ELF-1 (cell line): Measurements from ENCODE around the gene THY1.
"Not testable (repeated sequence)": the region's sequence is repeated elsewhere in the genome, so short reads cannot be mapped to it uniquely, and the experiment has no call there.

ENCODE experiments used
- DNase-seq: peaks from one replicate; pipeline ENCODE4 v3.0.0-alpha.2; 2016; ENCODE audit warnings: low read depth, low spot score

THY1 gene

GRCh38 chr11:119418759-119419158 lies 4.2 kb downstream of the THY1 start:
- DNase-seq = no peak

DNA sequence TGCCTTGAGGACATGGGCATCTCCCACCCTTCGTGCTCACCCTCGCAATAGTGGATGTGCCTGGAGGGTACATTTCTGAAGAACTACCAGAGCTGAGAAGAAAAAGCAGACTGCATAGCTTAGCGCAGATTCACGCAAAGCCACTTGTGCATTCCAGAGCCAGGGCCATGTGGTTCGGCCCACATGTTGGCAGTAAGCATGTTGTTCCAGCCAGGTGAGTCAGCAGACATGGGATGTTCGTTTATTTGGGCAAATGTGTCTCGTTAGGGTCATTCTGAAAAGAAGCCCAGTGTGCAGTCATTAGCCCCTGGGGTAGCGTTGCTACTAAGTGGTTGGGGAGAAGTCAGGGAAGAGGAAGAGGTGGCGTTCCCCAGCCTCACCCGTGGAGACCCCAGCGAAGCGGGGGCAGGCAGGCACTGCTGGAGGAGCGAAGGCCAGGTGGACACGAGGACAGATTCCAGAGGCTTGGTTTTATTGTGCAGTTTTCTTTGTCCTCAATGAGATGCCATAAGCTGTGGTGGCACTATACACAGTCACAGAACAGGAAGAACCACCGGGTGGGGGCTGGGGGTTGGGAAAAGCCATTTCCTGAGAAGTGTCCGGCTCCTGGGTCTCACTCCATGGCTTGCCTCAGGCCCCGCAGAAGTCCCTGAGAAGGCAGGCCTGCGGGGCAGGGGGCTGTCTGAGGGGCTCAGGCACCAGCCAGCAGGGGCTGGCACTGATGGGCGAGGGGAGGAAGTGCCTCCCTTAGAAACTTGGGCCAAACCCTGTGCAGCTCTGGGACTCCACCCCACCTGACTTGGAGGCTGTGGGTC lies 5.0 kb downstream of the THY1 start:
- no peak for DNase-seq

DNA sequence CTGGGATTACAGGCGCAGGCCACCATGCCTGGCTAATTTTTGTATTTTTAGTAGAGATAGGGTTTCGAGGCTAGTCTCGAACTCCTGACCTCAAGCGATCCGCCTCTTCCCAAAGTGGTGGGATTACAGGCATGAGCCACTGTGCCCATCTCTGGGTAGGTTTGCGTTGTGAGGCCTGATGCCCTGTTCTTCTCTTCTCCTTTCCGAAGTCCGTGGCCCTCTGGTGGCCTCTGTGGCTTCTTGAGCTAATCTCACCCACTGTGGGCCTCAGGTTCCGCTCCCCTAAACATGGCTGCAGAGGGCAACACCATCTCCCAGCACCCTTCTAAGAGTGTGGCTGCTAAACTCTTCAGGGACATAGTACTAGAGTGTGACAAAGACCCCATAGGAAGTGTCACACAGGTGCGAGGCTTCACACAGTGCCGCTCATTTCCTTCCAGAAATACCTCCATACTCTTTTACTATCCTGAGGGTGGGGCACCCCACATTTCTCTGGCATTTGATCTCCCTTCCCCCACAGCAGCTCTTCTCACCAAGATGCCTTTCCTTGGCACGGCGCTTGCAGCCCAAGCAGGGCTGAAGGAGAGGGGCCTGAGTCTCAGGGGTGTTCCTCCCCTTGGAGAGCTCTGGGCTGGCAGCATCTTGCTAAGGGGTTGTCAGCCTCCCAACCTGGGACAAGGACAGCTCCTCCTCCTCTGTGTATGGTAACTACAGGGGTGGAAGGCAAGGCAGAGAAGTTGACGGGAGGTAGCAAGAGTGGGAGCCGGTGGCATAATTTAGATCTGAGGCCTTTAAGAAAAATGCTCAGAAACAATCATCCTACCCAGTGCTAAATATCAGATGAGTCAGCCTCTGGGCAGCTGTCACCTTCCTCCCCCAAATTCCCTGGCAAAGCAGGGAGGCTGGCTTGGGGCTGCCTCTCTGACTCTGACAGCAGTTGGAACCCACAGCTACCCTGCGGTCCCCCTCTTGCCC lies 6.1 kb downstream of the THY1 start:
- no peak for DNase-seq

GRCh38 chr11:119415966-119416365 lies 7.0 kb downstream of the THY1 start:
- DNase-seq = no peak

GRCh38 chr11:119415517-119415916 lies 7.5 kb downstream of the THY1 start:
- no peak for DNase-seq

GRCh38 chr11:119414734-119415133 lies 8.2 kb downstream of the THY1 start:
- DNase-seq = no peak

- no peak for DNase-seq
Observed at GRCh38 chr11:119414321-119414720, 8.7 kb downstream of the THY1 start.

DNA sequence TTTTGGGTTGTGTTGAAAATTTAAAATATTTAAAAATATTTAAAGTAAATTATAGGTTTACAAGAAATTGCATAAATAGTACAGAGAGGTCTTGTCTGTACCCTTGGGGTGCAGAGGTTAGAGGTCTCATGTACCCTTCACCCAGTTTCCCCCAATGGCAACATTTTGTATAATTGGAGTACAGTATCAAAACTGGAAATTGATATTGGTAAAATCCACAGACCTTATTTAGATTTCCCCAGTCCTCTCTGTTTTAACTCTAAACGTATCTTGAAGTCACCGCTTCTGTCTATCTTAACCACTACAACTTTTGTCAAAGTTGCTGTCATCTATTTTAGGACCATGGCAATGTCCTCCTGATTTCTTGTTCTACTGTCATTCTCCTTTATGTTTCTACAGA lies 10.9 kb downstream of the THY1 start:
- no peak for DNase-seq

GRCh38 chr11:119410501-119410900 lies 12.5 kb downstream of the THY1 start:
- DNase-seq = no peak

- no peak for DNase-seq
Observed at GRCh38 chr11:119409731-119410130, 13.2 kb downstream of the THY1 start.

- no peak for DNase-seq
Observed at GRCh38 chr11:119406005-119406404, 17.0 kb downstream of the THY1 start.

GRCh38 chr11:119405448-119405847 lies 17.5 kb downstream of the THY1 start:
- not testable (repeated sequence) for DNase-seq

DNA sequence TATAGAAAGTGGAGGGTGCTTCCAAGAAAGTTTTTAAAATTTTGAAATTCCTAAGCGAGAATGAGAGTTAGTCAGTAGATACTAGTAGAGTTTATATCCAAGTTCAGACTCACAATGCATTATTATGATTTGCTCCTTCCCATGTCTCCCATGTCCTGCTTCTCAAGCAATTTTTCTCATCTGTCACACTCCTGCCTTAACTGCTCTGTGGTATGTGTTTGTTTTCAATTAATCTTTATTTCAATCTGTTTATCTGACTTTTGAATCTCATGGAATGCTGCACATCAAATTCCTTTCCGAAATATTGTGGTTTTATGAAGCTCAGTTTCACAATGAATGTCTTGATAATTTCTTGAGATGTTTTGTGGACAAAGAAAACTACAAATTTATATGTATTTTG lies 18.1 kb downstream of the THY1 start:
- no peak for DNase-seq

DNA sequence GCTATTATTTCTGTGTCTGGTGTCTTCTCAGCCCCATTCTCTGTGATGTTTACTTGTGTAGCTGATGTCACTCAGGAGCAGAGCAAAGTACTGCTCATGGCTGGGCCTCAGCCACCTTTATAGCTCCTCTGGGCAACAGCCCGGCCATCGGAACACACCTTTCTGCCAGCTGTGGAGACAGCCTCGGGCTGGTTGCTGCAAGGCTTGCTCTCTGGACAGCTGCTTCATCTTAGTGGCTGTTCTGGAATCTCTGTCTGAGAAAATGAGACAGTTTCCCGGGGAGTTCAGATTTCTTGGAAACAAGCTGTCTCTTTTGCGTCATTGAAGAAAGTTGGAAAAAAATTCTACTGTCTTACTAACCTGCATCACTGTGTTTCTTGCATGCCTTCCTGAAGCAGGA lies 20.0 kb downstream of the THY1 start:
- DNase-seq = no peak

DNA sequence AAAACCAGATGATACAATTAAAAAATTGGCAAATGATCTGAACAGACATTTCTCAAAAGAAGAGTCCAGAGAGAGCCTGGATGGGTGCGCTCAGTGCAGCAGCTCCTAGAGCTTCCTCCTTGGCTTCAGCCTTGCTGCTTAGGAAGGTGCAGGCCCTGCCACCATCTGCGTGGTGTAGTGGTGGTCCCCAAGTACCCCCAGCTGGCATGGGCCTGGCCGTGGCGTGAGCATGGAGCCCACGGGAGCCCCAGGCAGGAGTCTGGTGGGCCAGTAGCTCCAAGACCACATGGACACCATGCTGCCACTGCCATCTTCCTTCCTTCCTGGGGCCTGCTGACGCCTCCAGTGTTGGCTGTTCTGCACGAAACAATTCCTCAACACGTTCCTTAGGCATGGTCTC lies 20.5 kb downstream of the THY1 start:
- DNase-seq = no peak

- no peak for DNase-seq
Observed at GRCh38 chr11:119400860-119401259, 22.1 kb downstream of the THY1 start.

DNA sequence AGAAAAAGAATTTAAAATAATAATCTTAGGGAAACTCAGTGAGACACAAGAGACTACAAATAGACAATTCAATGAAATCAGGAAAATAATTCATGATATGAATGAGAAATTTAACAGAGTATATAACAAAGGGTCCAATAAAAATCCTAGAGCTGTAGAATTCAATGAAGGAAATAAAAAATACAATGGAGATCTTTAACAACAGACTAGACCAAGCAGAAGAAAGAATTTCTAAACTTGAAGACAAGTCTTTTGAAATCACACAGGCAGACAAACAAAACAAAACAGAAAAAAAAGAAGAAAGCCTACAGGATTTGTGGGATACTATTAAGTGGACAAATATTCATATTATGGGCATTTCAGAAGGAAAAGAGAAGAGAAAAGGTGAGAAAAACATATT lies 25.2 kb downstream of the THY1 start:
- no peak for DNase-seq

DNA sequence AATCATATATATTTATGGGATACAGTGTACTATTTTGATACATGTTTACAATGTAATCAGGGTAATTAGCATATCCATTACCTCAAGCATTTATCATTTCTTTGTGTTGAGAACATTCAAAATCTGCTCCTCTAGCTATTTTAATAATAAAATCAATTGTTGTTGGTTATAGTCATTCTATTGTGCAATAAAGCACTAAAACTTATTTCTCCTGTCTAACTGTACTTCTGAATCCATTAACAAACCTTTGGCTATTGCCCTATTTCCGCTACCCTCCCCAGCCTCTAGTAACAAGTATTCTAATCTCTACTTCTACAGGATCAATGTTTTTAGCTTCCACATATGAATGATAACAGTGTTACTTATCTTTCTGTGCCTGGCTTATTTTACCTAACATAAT lies 26.1 kb downstream of the THY1 start:
- DNase-seq = no peak

- no peak for DNase-seq
Observed at GRCh38 chr11:119391275-119391674, 31.7 kb downstream of the THY1 start.

DNA sequence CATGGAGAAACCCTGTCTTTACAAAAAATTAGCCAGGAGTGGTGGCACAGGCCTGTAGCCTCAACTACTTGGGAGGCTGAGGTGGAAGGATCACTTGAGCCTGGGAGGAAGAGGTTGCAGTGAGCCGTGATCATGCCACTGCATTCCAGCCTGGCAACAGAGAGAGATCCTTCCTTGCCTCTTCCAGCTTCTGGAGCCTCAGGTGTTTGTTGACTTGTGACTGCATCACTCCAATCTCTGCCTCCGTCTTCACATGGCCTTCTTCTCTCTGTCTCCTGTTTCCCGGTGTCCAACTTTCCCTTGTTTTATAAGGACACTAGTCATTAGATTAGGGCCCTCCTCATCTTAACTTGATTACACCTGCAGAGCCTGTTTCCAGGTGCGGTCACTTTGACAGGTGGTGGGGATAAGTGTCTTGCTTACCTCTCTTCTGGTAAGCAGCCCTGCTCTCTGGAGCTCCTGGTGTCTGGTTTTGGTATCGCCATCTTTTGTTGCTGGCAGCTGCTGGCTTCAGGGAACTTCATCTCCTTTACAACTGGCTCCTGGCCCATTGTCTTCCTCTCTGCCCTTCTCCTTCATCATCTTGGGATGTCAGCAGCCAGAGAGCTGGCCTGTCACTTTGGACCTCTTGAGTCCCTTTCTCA lies 33.2 kb downstream of the THY1 start:
- DNase-seq = peak; percentile 65

DNA sequence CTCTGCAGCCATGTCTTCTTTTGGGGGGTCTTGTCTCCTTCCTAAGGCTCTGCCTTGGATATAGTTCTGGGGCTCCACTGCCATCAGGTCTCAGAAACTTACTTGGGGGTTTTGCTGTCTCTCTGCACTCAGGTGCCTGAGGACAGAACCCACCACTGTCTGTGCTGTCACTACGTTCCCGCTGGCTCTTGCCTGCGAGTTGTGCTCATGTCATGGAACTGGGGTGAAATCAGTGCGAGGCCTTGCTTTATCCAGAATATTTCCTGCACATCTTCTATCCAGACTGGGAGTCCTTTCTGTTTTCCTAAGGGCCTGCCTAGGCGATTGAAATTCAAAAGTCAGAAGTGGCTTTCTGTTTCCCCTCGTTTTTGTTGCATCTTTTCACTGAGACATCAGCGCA lies 34.9 kb downstream of the THY1 start:
- no peak for DNase-seq

- DNase-seq = no peak
Observed at GRCh38 chr11:119384332-119384731, 38.6 kb downstream of the THY1 start.
